CD1c-positive myeloid dendritic cell (primary cell): ENCODE data around the gene LRRC23.

ENCODE experiments used
- DNase-seq: peaks from one replicate; pipeline ENCODE4 v3.0.0-alpha.2; 2016; ENCODE audit errors: extremely low spot score

Gene LRRC23

DNA sequence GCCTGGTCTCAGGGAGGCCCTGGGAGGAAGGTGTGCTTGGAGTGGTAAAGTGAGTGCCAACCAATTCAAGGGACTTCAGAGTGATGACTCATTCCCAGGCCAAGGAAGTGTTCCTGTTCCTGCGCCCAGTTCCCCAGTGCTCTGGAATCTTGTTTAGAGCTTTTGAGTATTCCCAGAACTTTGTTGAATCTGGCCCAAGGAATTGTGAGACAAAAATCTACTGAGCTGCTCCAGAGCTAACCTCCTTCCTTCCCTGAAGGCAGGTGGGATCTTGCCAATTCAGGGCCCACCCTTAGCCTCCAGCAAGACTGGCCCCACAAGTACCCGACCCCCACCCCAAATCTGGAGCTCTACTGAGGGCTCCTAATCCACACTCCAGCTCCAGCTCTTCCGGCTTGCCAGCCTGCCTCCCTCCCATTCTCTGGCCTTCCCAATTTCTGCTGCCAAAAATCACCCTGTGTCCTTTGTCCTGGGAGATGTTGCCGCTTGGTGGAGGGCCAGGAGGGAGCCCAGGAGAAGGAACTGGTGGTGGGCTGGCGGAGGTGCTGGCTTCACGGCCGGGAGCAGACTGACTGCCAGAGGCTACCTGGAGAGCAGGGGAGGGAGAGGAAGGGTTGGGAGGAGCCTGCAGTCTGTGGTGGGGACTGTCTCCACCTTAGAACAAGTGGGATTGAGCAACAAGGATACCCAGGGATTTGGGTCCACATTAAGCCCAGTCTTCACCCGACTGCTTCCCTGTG is 21.1 kb downstream of the LRRC23 start:
- no peak for DNase-seq

DNA sequence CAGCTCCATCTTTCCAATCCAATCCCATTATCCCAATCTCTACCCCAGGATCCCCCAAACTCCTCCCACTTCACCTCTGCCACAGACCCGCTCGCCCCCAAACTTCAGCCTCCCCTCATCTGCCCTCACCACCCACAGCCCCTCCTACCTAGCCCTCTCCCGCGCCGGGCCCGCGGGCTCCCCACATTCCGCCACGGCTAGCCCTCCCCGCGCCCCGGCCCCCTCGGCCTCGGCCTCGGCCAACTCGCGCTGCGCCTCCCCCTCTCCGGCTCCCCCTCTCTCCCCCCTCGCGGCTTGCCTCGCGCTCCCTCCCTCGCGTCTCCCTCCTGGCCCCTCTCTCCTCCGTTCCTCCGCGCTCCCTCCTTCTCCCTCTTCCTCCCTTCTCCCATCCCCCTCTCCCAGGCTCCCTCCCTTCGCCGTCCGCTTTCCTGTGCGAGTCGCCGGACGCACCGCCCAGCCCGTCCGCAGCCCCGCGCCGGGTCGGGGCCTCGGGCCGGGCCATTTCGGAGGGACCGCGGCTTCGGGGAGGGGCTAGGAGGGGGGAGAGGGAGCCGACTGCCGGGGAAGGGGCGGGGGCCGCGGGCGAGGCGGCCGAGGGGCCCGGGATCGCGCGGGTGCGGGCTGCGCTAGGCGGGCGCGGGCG is 22.9 kb downstream of the LRRC23 start, which contains the start of gene ATN1:
TSS of gene ATN1 (plus strand) at position 581 of the 643 bp plus-strand sequence. CDS start 6,043 bp downstream, outside the sequence.
- no peak for DNase-seq

DNA sequence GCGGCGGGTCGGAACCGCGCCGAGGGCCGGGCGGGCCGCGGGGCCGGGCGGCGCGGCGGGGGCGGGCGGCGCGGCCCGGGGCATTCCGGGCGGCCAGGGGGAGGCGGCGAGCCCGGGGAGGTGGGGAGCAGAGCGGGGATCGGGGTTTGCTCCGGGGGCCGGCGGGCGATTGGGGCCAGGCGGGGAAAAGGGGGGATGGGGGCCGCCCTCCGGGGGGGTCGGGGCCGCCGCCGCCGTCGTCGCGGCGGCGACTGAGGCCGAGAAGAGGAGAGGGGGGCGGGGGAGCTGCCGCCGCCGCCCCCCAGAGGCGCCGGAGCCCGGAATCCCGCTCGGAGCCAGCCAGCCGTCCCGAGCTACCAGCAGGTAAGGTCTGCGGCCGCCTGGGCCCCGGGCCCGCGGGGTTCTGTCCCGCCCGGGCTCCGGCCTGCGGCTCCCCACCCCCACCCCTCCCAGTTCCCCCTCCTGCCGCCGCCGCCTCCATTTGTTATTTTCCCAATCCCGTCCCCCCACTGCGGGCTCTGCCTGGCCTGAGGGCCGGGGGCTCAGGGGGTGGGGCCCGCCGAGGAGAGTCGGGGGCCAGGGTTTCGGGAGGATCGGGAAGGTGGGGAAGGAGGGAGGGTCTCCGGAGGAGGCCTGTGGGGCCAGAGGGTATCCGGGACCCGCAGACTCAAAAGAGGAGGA is 23.5 kb downstream of the LRRC23 start:
- no peak for DNase-seq

DNA sequence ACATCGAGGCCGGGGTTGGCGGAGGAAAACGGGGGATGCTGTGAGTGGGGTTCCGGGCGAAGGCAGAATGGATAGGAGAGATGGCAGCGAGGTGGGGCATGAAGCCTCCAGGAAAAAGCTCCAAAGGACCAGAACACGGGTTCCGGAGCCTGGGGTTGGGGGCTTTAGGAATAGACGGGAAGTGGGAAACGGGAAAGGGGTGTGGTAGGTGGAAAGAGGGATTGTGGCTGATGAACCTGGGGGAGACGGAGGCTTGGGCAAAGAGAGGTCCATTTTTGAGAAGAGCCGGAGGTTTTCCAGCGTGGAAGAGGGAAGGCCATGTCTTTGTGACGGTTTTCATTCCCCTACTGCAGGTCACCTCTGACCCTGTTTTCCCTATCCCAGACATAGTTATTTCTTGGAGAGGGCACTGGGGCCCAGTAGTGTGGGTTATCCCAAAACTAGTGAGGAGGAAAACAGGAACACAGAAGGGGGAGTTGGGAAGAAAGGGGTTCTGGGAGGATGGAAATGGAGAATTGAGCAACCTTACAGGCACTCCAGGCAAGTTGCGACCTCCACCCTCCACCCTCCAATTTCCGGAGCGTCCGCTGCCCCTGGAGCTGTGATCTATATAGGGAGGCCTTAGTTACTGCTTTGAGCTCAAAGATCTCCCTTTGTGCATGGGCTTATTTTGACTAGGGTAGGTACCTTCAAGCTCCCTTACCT is 24.2 kb downstream of the LRRC23 start:
- no peak for DNase-seq

DNA sequence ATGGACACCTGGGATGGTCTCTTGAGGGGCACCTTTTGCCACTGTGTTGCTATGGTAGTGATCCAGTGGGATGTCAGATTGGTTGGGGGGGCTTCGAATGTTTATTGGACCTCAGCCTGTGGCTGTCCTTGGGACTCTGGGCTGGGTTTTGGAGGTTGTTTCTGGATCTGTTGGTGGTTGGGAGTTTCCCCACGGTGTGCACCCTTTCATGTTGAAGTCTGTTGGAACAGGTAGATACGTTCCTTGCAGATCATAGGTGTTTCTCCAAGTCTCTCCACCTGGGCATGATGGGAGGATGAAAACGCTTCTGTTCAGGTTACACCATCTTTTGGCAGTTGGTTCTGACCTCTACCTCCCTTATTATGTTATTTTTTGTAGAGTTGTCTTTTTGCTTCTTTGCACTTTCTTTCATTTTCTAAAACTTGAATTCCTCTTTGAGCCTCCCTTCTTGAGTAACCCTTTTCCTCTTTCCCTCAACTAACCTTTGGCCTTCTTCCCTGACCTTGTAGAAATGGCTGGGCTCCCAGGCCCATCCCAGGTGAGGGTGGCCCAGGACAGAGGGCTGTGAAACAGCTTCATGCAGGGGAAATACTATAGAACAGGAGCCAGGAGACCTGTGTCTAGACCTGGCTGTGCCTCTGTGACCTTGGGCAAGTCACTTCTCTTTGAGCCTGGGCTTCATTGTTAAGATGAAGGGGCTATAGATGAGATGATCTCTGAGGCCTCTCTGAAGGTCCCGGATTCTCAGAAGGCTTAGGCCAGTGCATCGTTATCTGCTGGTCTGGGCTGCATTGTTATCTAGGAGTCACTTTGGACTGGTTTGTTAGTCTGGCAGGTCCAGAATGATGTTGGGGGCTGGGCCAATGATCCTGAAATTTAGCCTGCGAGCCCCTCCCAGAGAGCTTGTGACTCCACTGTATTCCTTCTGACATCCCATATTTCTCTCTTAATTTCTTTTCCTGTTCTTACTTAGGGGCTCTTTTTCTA is 25.1 kb downstream of the LRRC23 start:
- no peak for DNase-seq

DNA sequence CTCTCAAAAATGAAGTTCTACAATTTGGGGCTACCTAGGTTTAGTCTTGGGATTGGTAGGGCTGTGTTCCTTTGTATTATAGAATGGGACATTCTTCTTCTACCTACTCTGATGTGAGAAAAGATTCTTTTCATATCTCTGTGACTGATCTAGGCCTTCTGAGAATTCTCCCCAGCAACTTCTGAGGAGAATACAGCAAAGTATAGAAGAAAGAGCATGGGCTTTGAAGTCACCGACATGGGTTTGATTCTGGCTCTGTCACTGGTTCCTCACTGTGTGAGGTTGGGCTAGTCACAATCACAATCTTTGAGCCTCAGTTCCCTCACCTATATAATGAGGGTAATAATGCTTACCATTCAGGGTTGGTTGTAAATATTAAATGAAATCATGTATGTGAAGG is 28.1 kb downstream of the LRRC23 start:
- DNase-seq, result no peak

DNA sequence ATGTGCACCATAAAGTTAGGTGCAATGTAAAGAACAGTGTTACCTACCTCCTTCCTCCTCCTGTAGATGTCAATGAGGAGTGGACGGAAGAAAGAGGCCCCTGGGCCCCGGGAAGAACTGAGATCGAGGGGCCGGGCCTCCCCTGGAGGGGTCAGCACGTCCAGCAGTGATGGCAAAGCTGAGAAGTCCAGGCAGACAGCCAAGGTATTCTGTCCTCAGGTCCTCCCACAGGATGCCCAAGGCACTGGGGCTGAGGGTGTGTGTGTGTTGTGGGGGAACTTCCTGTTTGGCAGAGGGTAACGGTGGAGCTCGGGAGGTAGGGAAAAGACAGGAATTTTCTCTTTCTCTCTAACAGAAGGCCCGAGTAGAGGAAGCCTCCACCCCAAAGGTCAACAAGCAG is 29.5 kb downstream of the LRRC23 start:
- no peak for DNase-seq

DNA sequence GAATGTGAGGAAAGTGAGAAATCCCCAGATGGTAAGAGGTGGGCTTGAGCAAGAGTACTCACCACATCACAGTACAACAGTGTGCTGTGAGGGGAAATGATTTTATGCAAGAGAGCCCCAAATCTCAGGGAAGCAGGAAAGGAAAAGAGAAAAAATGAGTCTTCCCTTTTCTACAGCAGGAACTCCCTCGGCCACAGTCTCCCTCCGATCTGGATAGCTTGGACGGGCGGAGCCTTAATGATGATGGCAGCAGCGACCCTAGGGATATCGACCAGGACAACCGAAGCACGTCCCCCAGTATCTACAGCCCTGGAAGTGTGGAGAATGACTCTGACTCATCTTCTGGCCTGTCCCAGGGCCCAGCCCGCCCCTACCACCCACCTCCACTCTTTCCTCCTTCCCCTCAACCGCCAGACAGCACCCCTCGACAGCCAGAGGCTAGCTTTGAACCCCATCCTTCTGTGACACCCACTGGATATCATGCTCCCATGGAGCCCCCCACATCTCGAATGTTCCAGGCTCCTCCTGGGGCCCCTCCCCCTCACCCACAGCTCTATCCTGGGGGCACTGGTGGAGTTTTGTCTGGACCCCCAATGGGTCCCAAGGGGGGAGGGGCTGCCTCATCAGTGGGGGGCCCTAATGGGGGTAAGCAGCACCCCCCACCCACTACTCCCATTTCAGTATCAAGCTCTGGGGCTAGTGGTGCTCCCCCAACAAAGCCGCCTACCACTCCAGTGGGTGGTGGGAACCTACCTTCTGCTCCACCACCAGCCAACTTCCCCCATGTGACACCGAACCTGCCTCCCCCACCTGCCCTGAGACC is 31.0 kb downstream of the LRRC23 start:
- peak; percentile 64 for DNase-seq

DNA sequence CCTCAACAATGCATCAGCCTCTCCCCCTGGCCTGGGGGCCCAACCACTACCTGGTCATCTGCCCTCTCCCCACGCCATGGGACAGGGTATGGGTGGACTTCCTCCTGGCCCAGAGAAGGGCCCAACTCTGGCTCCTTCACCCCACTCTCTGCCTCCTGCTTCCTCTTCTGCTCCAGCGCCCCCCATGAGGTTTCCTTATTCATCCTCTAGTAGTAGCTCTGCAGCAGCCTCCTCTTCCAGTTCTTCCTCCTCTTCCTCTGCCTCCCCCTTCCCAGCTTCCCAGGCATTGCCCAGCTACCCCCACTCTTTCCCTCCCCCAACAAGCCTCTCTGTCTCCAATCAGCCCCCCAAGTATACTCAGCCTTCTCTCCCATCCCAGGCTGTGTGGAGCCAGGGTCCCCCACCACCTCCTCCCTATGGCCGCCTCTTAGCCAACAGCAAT is 31.6 kb downstream of the LRRC23 start:
- peak; percentile 61 for DNase-seq

DNA sequence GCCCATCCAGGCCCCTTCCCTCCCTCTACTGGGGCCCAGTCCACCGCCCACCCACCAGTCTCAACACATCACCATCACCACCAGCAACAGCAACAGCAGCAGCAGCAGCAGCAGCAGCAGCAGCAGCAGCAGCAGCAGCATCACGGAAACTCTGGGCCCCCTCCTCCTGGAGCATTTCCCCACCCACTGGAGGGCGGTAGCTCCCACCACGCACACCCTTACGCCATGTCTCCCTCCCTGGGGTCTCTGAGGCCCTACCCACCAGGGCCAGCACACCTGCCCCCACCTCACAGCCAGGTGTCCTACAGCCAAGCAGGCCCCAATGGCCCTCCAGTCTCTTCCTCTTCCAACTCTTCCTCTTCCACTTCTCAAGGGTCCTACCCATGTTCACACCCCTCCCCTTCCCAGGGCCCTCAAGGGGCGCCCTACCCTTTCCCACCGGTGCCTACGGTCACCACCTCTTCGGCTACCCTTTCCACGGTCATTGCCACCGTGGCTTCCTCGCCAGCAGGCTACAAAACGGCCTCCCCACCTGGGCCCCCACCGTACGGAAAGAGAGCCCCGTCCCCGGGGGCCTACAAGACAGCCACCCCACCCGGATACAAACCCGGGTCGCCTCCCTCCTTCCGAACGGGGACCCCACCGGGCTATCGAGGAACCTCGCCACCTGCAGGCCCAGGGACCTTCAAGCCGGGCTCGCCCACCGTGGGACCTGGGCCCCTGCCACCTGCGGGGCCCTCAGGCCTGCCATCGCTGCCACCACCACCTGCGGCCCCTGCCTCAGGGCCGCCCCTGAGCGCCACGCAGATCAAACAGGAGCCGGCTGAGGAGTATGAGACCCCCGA is 32.2 kb downstream of the LRRC23 start:
- DNase-seq, result no peak

DNA sequence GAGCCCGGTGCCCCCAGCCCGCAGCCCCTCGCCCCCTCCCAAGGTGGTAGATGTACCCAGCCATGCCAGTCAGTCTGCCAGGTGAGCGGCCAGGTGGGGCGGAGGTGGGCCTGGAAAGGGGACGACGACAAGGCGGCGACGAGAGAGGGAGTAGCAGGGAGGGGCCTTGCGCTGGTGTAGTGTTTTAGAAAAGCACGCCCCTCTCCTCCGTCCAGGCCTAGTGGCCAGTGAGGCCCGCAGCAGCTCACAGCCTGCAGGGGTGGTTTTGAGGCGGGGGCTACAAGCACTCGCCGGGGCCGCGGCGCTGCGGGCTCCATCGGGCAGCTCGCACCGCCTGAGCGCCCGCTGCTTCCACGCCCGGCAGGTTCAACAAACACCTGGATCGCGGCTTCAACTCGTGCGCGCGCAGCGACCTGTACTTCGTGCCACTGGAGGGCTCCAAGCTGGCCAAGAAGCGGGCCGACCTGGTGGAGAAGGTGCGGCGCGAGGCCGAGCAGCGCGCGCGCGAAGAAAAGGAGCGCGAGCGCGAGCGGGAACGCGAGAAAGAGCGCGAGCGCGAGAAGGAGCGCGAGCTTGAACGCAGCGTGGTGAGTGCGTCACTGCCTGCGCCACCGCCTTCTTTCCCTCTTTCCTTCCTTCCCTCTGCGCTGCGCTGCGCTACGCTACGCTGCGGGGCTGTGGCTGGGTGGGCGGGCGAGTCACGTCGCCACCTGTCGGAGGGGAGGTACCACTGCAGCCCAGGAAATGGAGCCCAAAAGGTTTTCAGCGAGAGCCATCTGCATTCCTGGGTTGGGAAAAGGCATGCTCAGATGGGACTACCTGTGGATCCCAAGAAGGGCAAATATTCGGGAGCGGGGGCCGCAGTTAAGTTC is 33.1 kb downstream of the LRRC23 start:
- peak; percentile 97 for DNase-seq

DNA sequence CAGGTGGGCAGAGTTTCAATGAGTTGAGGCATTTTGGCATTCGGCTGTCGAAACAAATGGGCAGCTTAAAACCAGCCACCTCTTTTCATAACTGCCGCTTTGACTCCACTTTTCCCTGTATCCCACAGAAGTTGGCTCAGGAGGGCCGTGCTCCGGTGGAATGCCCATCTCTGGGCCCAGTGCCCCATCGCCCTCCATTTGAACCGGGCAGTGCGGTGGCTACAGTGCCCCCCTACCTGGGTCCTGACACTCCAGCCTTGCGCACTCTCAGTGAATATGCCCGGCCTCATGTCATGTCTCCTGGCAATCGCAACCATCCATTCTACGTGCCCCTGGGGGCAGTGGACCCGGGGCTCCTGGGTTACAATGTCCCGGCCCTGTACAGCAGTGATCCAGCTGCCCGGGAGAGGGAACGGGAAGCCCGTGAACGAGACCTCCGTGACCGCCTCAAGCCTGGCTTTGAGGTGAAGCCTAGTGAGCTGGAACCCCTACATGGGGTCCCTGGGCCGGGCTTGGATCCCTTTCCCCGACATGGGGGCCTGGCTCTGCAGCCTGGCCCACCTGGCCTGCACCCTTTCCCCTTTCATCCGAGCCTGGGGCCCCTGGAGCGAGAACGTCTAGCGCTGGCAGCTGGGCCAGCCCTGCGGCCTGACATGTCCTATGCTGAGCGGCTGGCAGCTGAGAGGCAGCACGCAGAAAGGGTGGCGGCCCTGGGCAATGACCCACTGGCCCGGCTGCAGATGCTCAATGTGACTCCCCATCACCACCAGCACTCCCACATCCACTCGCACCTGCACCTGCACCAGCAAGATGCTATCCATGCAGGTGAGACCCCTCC is 34.0 kb downstream of the LRRC23 start:
- DNase-seq, result no peak

DNA sequence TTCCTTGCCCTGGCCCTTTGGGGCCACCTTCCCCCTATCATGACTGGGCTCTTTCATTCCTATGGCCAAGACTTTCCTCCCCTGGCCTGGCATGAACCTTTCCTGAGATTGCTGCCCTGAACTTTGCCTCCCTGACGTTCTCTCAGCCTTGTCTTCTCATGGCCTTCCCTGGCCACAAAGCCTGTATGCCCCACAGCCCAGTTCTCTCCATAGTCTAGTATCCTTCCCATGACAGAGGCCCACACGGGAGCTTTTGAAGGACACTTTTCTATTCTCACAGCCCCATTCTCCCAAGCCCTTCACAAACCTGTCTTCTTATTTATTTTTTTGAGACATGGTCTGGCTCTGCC is 34.5 kb downstream of the LRRC23 start:
- DNase-seq, result no peak

DNA sequence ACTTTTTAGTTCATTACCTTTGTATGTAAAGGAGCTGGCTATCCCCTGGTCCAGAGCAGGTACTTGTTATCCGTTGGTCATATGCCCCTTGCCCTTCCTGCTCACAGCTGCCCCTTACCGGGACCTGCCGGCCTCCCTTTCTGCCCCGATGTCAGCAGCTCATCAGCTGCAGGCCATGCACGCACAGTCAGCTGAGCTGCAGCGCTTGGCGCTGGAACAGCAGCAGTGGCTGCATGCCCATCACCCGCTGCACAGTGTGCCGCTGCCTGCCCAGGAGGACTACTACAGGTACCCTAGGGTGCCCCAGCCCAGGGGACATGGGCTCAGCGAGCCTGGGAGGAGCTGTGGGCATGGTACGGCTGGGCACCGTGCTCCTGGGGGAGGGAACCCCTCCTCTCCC is 36.6 kb downstream of the LRRC23 start:
- no peak for DNase-seq

DNA sequence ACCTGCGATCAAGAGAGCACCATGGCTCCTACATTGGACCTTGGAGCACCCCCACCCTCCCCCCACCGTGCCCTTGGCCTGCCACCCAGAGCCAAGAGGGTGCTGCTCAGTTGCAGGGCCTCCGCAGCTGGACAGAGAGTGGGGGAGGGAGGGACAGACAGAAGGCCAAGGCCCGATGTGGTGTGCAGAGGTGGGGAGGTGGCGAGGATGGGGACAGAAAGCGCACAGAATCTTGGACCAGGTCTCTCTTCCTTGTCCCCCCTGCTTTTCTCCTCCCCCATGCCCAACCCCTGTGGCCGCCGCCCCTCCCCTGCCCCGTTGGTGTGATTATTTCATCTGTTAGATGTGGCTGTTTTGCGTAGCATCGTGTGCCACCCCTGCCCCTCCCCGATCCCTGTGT is 37.2 kb downstream of the LRRC23 start:
- DNase-seq, result no peak

DNA sequence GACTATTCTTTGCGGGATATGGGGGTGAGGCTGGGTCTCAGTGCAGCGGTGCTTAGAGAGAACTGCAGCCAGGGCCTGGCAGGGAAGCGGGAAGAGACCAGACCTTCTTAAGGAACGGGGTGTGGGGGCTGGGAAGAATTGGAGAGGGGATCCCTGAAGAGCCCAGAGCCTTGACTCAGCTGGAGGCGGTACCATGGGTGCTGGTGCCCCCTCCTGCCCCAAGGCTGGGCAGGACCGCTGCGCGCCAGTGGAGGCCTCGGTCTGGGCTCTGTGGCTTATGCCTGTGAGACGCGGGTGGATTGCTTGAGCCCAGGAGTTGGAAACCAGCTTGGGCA is 37.7 kb downstream of the LRRC23 start:
- no peak for DNase-seq

DNA sequence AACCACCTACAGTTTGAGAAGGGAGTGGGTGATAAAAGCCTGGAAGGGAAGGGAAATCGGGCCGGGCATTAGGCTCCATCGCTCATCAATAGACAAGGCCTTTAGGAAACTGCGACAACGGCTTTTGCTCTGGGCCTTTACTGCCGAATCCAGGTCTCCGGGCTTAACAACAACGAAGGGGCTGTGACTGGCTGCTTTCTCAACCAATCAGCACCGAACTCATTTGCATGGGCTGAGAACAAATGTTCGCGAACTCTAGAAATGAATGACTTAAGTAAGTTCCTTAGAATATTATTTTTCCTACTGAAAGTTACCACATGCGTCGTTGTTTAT is 38.7 kb downstream of the LRRC23 start:
- DNase-seq, result peak; percentile 93
